GM21717 (cell line): ENCODE measurements around the gene POLR2B.

Source experiments
- ATAC-seq: cut with Tn5 transposase; IDR thresholded peaks from one replicate; pipeline ENCODE4 v1.9.1; 2021; ENCODE audit warnings: mild to moderate bottlenecking, moderate library complexity; ENCODE audit not compliant: unreplicated experiment

The POLR2B gene

DNA sequence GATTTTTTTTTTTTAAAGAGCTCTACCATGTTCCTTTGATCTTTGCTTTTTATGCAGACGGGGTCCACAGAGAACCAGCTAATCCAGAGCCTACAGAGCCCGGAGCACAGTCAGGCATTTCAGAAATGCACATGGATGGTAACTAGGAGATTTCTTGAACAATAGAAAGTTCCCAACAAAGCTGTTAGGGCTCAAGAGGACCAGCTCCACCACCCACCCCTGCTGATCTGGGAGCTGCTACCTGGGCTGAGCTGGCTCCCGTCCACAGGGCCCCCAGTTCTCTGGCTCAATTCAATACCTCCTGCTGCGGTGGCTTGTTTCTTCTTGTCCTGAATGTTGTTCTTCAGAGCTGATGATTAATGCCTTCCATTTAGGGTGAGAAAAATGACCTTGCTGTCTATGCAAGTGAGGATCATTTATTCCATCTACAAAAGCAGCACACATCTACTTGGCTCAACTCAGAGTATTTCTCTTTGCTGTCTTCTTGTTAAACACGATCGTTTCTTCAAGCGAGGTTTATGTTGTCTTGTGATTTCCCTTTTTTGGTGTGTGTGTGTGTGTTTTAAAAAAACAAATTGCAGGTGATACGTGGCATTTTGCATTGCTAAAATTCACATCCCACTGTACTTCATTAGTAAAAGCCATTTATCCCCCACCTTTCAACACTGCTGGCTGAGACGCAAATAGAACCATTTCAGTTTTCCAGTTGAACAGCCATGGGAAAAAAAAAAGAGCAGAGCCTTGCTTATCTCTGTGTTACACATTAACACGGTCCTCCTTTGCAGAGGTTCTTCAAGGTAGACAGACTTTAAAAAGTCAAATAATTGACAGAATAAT, 100.2 kb downstream of the POLR2B start:
- ATAC-seq: no peak
